GM12878 (cell line): Measurements from ENCODE around the gene PFKP. TPM values are rescaled to one million over a fixed set of nuclear protein-coding genes. Genes with fewer than 3 reads are reported as not detected.

Experiments
- CBFB ChIP-seq: IDR thresholded peaks from 2 replicates; pipeline ENCODE4 v1.6.1; 2016; ENCODE audit warnings: antibody characterized with exemption, low read depth
- GATAD2B ChIP-seq: fragments of 450-650 bp; conservative IDR thresholded peaks from 2 replicates; pipeline ENCODE4 v1.6.1; 2017; ENCODE audit warnings: low read depth, mild to moderate bottlenecking, moderate library complexity
- HCFC1 ChIP-seq: fragments of 150-350 bp; IDR thresholded peaks from 2 replicates; pipeline ENCODE4 v1.6.1; 2014; ENCODE audit warnings: low read length
- JUNB ChIP-seq: IDR thresholded peaks from 2 replicates; pipeline ENCODE4 v1.6.1; 2016; ENCODE audit warnings: antibody characterized with exemption, mild to moderate bottlenecking
- KAT2A ChIP-seq: conservative IDR thresholded peaks from 2 replicates; pipeline ENCODE4 v1.6.1; 2011; ENCODE audit warnings: low read depth, low read length; ENCODE audit not compliant: control insufficient read depth
- MXI1 ChIP-seq: fragments of 150-350 bp; IDR thresholded peaks from 2 replicates; pipeline ENCODE4 v1.6.1; 2011; ENCODE audit warnings: low read depth, mild to moderate bottlenecking, inconsistent platforms, low read length, improper control_type of control experiment
- MYC ChIP-seq: IDR thresholded peaks from 2 replicates; pipeline ENCODE4 v1.6.1; 2011; ENCODE audit warnings: mild to moderate bottlenecking, low read length, moderate library complexity, inconsistent platforms; ENCODE audit not compliant: insufficient read depth, insufficient replicate concordance, insufficient read length, severe bottlenecking
- NFYA ChIP-seq: IDR thresholded peaks from 2 replicates; pipeline ENCODE4 v1.6.1; 2011; ENCODE audit warnings: low read depth, mild to moderate bottlenecking, low read length, improper control_type of control experiment, borderline replicate concordance
- NKRF ChIP-seq: fragments of 450-650 bp; conservative IDR thresholded peaks from 2 replicates; pipeline ENCODE4 v1.6.1; 2017; ENCODE audit warnings: mild to moderate bottlenecking, moderate library complexity
- POU2F2 ChIP-seq: IDR thresholded peaks from 3 replicates; pipeline ENCODE4 v1.6.1; 2011; ENCODE audit warnings: low read depth, mild to moderate bottlenecking, low read length, borderline replicate concordance
- RB1 ChIP-seq: fragments of 450-650 bp; formaldehyde crosslinking; IDR thresholded peaks from 2 replicates; pipeline ENCODE4 v1.6.1; 2017; ENCODE audit warnings: mild to moderate bottlenecking, borderline replicate concordance
- ZBED1 ChIP-seq: IDR thresholded peaks from 2 replicates; pipeline ENCODE4 v1.6.1; 2016; ENCODE audit warnings: borderline replicate concordance
- polyA plus RNA-seq, 11 experiments: library from polyadenylated mRNA; depleted of rRNA in 4 of 11; unstranded in 6 of 11; stranded (reverse) in 5 of 11; fragments of >200 nt; fragmentation: Nextera tagmentation in 4 of 11; fragmentation: Illumina TruSeq in 1 of 11; extraction: Ambion mirVana in 4 of 11; extraction: Trizol in 1 of 11; gene quantifications; 1 replicate in 1 of 11; 2 replicates in 10 of 11; pipeline versions ENCODE4 v1.2.1 to v1.2.3, GENCODE V29; 2011 to 2016; ENCODE audit warnings: inconsistent platforms in 2 of 11, missing spikeins in 2 of 11, low read depth in 1 of 11
- total RNA-seq, 4 experiments: library from RNA; depleted of rRNA in 3 of 4; stranded (reverse); fragments of >200 nt in 3 of 4; fragmentation: Illumina TruSeq in 1 of 4; extraction: Trizol in 1 of 4; gene quantifications; 2 replicates each; pipeline versions ENCODE4 v1.2.1 to v1.2.3, GENCODE V29; 2013 to 2021

PFKP gene
- total and polyA plus RNA-seq, 10 of the 15 experiments (the other 5 are each of a cell fraction or from before 2014, with no cell fraction given): 27.0 to 145 (median 95.7) TPM

GRCh38 chr10:3109633-3110032 lies 42.3 kb downstream of the PFKP start (continued):
- TF ChIP-seq NKRF (no peak), RB1 (no peak), POU2F2 (no peak), GATAD2B (no peak), KAT2A (no peak), CBFB (no peak), MXI1 (no peak), MYC (no peak), ZBED1 (no peak), NFYA (no peak), HCFC1 (no peak), JUNB (no peak)
